Keratinocyte (primary cell): ENCODE data around the gene SERTAD2. TPM values are rescaled to one million over a fixed set of nuclear protein-coding genes. Genes with fewer than 3 reads are reported as not detected.

Experiments used
- DNase-seq: peaks from one replicate; pipeline ENCODE4 v3.0.0-alpha.2; 2011; ENCODE audit warnings: low read depth, missing footprints, low spot score
- FAIRE-seq: peaks from 2 replicates; lab custom pipeline; 2011; peaks lifted over from hg19 to GRCh38; lab: Jason Lieb, UNC
- H2AFZ ChIP-seq: 2 replicates; pipeline ENCODE4 v1.6.0; 2012; ENCODE audit warnings: low read length, control low read depth, inconsistent platforms; ENCODE audit not compliant: control insufficient read depth
- H3K27ac ChIP-seq: 2 replicates; pipeline ENCODE4 v1.5.1; 2011; ENCODE audit warnings: low read length; ENCODE audit not compliant: control insufficient read depth, insufficient read depth
- H3K27me3 ChIP-seq: 3 replicates; pipeline ENCODE4 v1.6.0; 2011; ENCODE audit warnings: low read length; ENCODE audit not compliant: control insufficient read depth, insufficient read depth; ENCODE audit errors: extremely low read depth
- H3K36me3 ChIP-seq, 2 experiments: 2 replicates in 1 of 2; 3 replicates in 1 of 2; pipeline ENCODE4 v1.5.1; 2011; ENCODE audit warnings: low read length in 2 of 2, mild to moderate bottlenecking in 1 of 2; ENCODE audit not compliant: control insufficient read depth in 2 of 2, insufficient read depth in 2 of 2; ENCODE audit errors: extremely low read depth in 1 of 2
- H3K4me1 ChIP-seq: 3 replicates; pipeline ENCODE4 v1.5.1; 2011; ENCODE audit warnings: low read length; ENCODE audit not compliant: control insufficient read depth, insufficient read depth; ENCODE audit errors: extremely low read depth
- H3K4me2 ChIP-seq: 3 replicates; pipeline ENCODE4 v1.6.0; 2011; ENCODE audit warnings: low read depth, low read length; ENCODE audit not compliant: control insufficient read depth, insufficient read depth; ENCODE audit errors: extremely low read depth
- H3K4me3 ChIP-seq, 3 experiments: fragments of 200-600 bp in 1 of 3; sonication (generic) in 1 of 3; 2 replicates in 2 of 3; 3 replicates in 1 of 3; pipeline ENCODE4 v1.5.1; 2011 to 2016; ENCODE audit warnings: low read length in 3 of 3, mild to moderate bottlenecking in 3 of 3, control low read depth in 2 of 3, inconsistent platforms in 1 of 3, low read depth in 1 of 3, mixed read lengths in 1 of 3, mixed run types in 1 of 3, moderate library complexity in 1 of 3; ENCODE audit not compliant: control insufficient read depth in 2 of 3, insufficient read depth in 2 of 3; ENCODE audit errors: extremely low read depth in 1 of 3
- H3K79me2 ChIP-seq: 2 replicates; pipeline ENCODE4 v1.6.0; 2012; ENCODE audit warnings: low read length; ENCODE audit not compliant: control insufficient read depth, insufficient read depth
- H3K9ac ChIP-seq: 3 replicates; pipeline ENCODE4 v1.6.0; 2011; ENCODE audit warnings: low read length; ENCODE audit not compliant: control insufficient read depth, insufficient read depth; ENCODE audit errors: extremely low read depth
- H3K9me1 ChIP-seq: 3 replicates; pipeline ENCODE4 v1.6.0; 2011; ENCODE audit warnings: low read length; ENCODE audit not compliant: control insufficient read depth, insufficient read depth; ENCODE audit errors: extremely low read depth
- H3K9me3 ChIP-seq: 2 replicates; pipeline ENCODE4 v1.5.1; 2012; ENCODE audit warnings: low read depth, low read length; ENCODE audit not compliant: control insufficient read depth
- H4K20me1 ChIP-seq: 3 replicates; pipeline ENCODE4 v1.6.0; 2011; ENCODE audit warnings: low read length; ENCODE audit not compliant: control insufficient read depth, insufficient read depth; ENCODE audit errors: extremely low read depth
- CTCF ChIP-seq, 3 experiments: IDR thresholded peaks in 1 of 3; conservative IDR thresholded peaks in 1 of 3; optimal IDR thresholded peaks in 1 of 3; 2 replicates in 2 of 3; 3 replicates in 1 of 3; pipeline versions ENCODE3 to v1.5.1; 2011; ENCODE audit warnings: low read length in 3 of 3, mild to moderate bottlenecking in 3 of 3, moderate library complexity in 2 of 3, control low read depth in 1 of 3, inconsistent platforms in 1 of 3; ENCODE audit not compliant: insufficient read depth in 2 of 3; ENCODE audit errors: extremely low read depth in 1 of 3
- EZH2 ChIP-seq: IDR thresholded peaks from one replicate; pipeline ENCODE4 v1.6.1; 2012; ENCODE audit warnings: inconsistent platforms, mild to moderate bottlenecking, low read length, moderate library complexity
- dilution Hi-C: fragments of 300-500 bp; cut with MboI; formaldehyde crosslinking; loops from one replicate; pipeline ENCODE4 v1.7.0; 2020; ENCODE audit warnings: low sequenced_read_pairs; ENCODE audit not compliant: extremely low pct_ligation_motif_present
- polyA plus RNA-seq, 5 experiments: library from polyadenylated mRNA; depleted of rRNA in 3 of 5; stranded (reverse) in 3 of 5; stranded (forward) in 1 of 5; unstranded in 1 of 5; fragments of >200 nt; gene quantifications; 1 replicate in 1 of 5; 2 replicates in 3 of 5; 3 replicates in 1 of 5; pipeline versions ENCODE4 v1.2.1 to v1.2.3, GENCODE V29; 2011 to 2012; ENCODE audit warnings: missing spikeins in 2 of 5, low read depth in 1 of 5, low replicate concordance in 1 of 5

Gene SERTAD2
- polyA plus RNA-seq, 1 donor (not counting 4 experiments of a cell fraction or from before 2014, with no cell fraction given) = 13.1 TPM

GRCh38 chr2:64631771-64632170 lies 21.9 kb downstream of the SERTAD2 start:
- Histone ChIP-seq H3K4me2 (no peak overlapping the region), H3K4me3 (no peak overlapping the region), H3K4me1 (peaks cover 20% of the 10 kb centered on the region), H3K36me3 (peaks cover 21 to 29% of the 10 kb centered on the region in 2 experiments), H3K79me2 (peaks cover 30% of the 10 kb centered on the region), H4K20me1 (no peaks in the 10 kb centered on the region), H3K9ac (no peak overlapping the region), H3K27ac (no peak overlapping the region), H3K27me3 (no peaks in the 10 kb centered on the region), H3K9me1 (no peaks in the 10 kb centered on the region), H2AFZ (no peak overlapping the region), H3K9me3 (no peaks in the 10 kb centered on the region)
- no peak for FAIRE-seq
- dilution Hi-C loops = no loop called here
- DNase-seq = no peak
- no peak for TF ChIP-seq EZH2
- TF ChIP-seq CTCF (optimal IDR thresholded peaks at IDR 0.05 in 1 of 3, IDR thresholded peaks at IDR 0.05 in 1 of 3, conservative IDR thresholded peaks at IDR 0.05 in 1 of 3; ENCODE audit: extremely low read depth in 1 of 3, insufficient read depth in 2 of 3, low read length in 3 of 3) = no peak

GRCh38 chr2:64630752-64631151 lies 23.0 kb downstream of the SERTAD2 start:
- H4K20me1 ChIP-seq = no peaks in the 10 kb centered on the region
- no peak overlapping the region for H3K27ac ChIP-seq
- H3K27me3 ChIP-seq = no peaks in the 10 kb centered on the region
- no peak overlapping the region for H3K4me2 ChIP-seq
- H3K9me3 ChIP-seq = no peaks in the 10 kb centered on the region
- FAIRE-seq (no peak), DNase-seq (no peak)
- peaks cover 16 to 28% of the 10 kb centered on the region in 2 experiments for H3K36me3 ChIP-seq
- peaks cover 21% of the 10 kb centered on the region for H3K79me2 ChIP-seq
- peaks cover 14% of the 10 kb centered on the region for H3K4me1 ChIP-seq
- no peak overlapping the region for H3K4me3 ChIP-seq
- no peaks in the 10 kb centered on the region for H3K9me1 ChIP-seq
- no peak overlapping the region for H3K9ac ChIP-seq
- TF ChIP-seq CTCF (optimal IDR thresholded peaks at IDR 0.05 in 1 of 3, IDR thresholded peaks at IDR 0.05 in 1 of 3, conservative IDR thresholded peaks at IDR 0.05 in 1 of 3; ENCODE audit: extremely low read depth in 1 of 3, insufficient read depth in 2 of 3, low read length in 3 of 3) = no peak
- TF ChIP-seq EZH2 = no peak
- dilution Hi-C loops = no loop called here
- no peak overlapping the region for H2AFZ ChIP-seq
